ENCODE measurements around the gene SLC22A14. TPM values are rescaled to one million over a fixed set of nuclear protein-coding genes. Genes with fewer than 3 reads are reported as not detected.

The SLC22A14 gene
- total RNA-seq, 4 donors from 2014 or later: 5.0 TPM; not detected in 3

- H3K27me3 ChIP-seq: no peaks in the 10 kb centered on the region
Measured at GRCh38 chr3:38314764-38315487, 32.8 kb downstream of the SLC22A14 start.

GRCh38 chr3:38315488-38316230 is 33.6 kb downstream of the SLC22A14 start:
- no peaks in the 10 kb centered on the region for H3K27me3 ChIP-seq
- DNase-seq: no peak
- no peaks in the 10 kb centered on the region for H3K36me3 ChIP-seq
- H3K9me3 ChIP-seq: no peaks in the 10 kb centered on the region
- no peak for TF ChIP-seq POLR2A (IDR thresholded peaks at IDR 0.05)
- TF ChIP-seq CTCF (IDR thresholded peaks at IDR 0.05): no peak
- no peaks in the 10 kb centered on the region for H3K4me1 ChIP-seq
- no peak overlapping the region for H3K27ac ChIP-seq
- H3K4me3 ChIP-seq: no peak overlapping the region

More at GRCh38 chr3:38314764-38315487, 32.8 kb downstream of the SLC22A14 start:
- no peaks in the 10 kb centered on the region for H3K36me3 ChIP-seq
- H3K9me3 ChIP-seq: no peaks in the 10 kb centered on the region
- H3K4me3 ChIP-seq: no peak overlapping the region
- no peak for TF ChIP-seq CTCF (IDR thresholded peaks at IDR 0.05)
- no peak for TF ChIP-seq POLR2A (IDR thresholded peaks at IDR 0.05)
- H3K27ac ChIP-seq: no peak overlapping the region
- H3K4me1 ChIP-seq: no peaks in the 10 kb centered on the region
- DNase-seq: no peak

- TF ChIP-seq CTCF (IDR thresholded peaks at IDR 0.05): no peak
- TF ChIP-seq POLR2A (IDR thresholded peaks at IDR 0.05): no peak
- Histone ChIP-seq H3K9me3 (no peaks in the 10 kb centered on the region), H3K4me3 (no peak overlapping the region), H3K27me3 (no peaks in the 10 kb centered on the region), H3K4me1 (no peaks in the 10 kb centered on the region), H3K27ac (no peak overlapping the region), H3K36me3 (no peaks in the 10 kb centered on the region)
- DNase-seq: no peak
Measured at GRCh38 chr3:38316356-38317191, 34.5 kb downstream of the SLC22A14 start.

- Histone ChIP-seq H3K27me3 (no peaks in the 10 kb centered on the region), H3K27ac (no peak overlapping the region), H3K9me3 (no peaks in the 10 kb centered on the region), H3K4me3 (no peak overlapping the region), H3K4me1 (no peaks in the 10 kb centered on the region), H3K36me3 (no peaks in the 10 kb centered on the region)
- no peak for TF ChIP-seq POLR2A (IDR thresholded peaks at IDR 0.05)
- TF ChIP-seq CTCF (IDR thresholded peaks at IDR 0.05): no peak
- DNase-seq: no peak
Measured at GRCh38 chr3:38317192-38317759, 35.2 kb downstream of the SLC22A14 start.

Measured in Peyer's patch (tissue), 4 donors.